ENCODE results near the gene SLCO3A1.
"Not testable (repeated sequence)": the region's sequence is repeated elsewhere in the genome, so short reads cannot be mapped to it uniquely, and the experiment has no call there.

The SLCO3A1 gene

DNA sequence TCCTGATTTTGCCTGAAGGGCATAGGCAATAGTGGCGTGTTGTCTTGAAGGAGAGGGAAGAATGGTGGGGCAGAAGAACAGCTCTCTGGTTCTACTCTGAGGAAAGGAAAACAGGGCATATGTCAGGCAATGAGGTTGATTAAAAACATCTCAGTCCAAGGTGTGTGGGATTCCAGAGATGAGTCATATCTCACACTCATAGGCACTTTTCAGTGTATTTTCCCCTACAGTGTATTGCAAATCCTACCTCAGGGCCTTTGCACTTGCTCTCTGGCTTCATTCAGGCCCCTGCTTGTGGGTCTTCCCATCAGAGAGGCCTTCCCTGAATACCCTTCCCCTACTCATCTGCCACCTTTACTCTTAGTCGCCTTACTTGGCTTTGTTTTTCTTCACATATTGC, 107.8 kb downstream of the SLCO3A1 start:
- DNase-seq (ENCODE audit: low read depth in 1 of 2, low spot score in 1 of 2), result no peak

- DNase-seq (ENCODE audit: low read depth in 1 of 2, low spot score in 1 of 2), result not testable (repeated sequence)
These were observed 110.2 kb downstream of the SLCO3A1 start for GRCh38 chr15:91963747-91964146.

GRCh38 chr15:91965501-91966193, 112.1 kb downstream of the SLCO3A1 start:
- no peak for DNase-seq (ENCODE audit: low read depth in 1 of 2, low spot score in 1 of 2)

GRCh38 chr15:91966194-91966552, 112.7 kb downstream of the SLCO3A1 start:
- no peak for DNase-seq (ENCODE audit: low read depth in 1 of 2, low spot score in 1 of 2)

DNA sequence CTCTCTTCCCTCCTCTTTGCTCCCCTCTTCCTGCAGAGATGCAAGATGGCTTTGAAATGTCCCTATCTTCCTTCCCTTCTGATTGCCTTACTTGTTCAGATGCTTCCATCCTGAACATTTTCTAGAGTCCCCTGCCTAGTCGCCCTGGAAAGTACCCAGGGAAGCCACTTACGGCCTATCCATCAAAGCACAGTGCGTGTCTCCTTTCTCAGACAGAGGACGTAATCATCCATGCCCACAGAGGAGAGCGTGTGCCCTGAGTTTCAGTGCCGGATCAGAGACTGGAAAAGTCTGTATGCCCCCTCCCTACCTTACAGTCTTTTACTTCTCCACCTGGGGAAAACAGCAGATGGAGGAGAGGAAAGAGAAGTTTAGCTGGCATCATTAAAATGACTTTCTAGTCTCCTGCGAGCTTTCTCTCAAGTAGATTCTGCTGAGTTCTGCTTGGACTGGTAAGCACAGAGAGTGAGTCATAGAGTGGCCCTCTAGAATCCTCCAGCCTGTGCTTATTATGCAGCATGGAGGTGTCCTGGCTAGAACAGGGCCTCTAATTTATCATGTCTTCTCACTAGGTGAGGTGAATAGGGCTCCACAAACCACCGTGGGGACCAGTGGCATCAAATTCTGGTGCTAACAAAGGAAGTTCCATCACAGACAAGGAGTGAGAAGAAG, 114.6 kb downstream of the SLCO3A1 start:
- no peak for DNase-seq (ENCODE audit: low read depth in 1 of 2, low spot score in 1 of 2)

- no peak for DNase-seq (ENCODE audit: low read depth in 1 of 2, low spot score in 1 of 2)
These were observed 115.1 kb downstream of the SLCO3A1 start for GRCh38 chr15:91968610-91969009.

- DNase-seq (ENCODE audit: low read depth in 1 of 2, low spot score in 1 of 2), result no peak
These were observed 116.6 kb downstream of the SLCO3A1 start for GRCh38 chr15:91970142-91970541.

DNA sequence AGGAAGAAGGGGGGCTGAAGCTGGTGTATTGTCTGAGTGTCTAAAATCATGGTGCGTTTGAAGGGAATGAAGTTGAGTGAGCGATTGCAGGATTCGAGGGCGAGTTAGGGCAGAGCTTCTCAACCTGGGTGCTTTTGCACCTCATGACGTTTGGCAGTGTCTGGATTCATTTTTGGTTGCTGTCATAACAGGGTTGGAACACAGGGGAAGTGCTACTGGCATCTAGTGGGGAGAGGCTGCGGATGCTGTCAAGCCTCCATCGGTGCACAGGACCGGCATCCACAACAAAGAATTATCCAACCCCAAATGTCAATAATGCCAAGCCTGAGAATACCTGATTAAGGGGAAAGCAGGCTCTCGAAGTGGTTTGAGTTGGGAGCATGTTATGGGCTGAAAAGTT, 120.0 kb downstream of the SLCO3A1 start:
- DNase-seq (ENCODE audit: low read depth in 1 of 2, low spot score in 1 of 2), result no peak

DNA sequence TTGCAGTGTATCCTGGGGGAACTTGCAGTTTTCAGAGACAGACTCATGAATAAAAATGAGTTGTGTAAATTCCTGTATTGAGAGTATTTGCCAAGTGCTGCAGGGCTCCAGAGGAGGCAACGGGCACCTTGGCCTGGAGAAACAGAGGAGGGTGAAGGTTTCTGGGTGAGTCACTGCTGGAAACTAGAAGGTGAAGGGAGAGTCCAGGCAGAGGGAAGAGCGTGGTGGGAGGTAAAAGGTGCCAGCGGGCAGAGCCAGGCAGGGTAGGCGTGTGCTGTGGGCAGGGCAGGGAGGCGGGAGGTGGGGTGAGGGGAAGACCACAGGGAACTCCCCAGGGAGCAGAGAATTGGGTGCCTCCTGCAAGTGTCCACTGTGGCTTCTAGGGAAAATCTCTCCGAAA, 120.8 kb downstream of the SLCO3A1 start:
- no peak for DNase-seq (ENCODE audit: low read depth in 1 of 2, low spot score in 1 of 2)

DNA sequence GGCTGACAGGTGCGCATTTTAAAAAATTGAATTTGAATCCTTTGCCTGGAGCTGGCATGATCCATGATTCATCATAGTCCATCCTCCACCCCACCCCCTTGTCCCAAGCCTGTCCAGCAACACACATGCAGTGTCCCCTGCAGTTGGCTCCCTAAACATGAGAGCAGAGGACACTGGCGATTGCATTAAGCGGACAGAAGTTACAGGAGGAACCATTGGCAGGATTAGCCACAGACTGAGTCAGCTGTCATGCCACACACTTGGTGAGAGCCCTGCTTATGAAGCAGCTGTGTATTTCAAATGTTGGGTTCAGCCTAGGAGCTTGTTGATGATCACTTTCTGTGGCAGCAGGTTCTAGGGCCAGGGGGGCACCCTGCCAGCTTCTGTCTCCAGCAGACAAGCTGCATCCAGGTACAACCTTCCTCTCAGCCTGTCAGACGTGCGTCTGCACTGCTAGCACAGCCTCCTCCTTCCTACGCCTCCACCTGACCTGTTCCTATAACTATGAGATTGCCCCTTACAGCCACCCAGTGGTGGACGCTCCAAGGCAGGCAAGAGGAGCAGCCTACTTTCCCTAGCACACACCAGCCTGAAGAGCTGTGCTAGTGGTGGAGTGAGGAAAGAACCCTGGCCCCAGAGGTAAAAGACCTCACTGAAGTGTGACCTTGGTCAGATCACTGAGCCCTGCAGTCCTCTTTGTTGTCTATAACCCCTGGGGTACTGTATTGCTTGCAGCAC, 121.9 kb downstream of the SLCO3A1 start:
- DNase-seq (ENCODE audit: low read depth in 1 of 2, low spot score in 1 of 2), result no peak

DNA sequence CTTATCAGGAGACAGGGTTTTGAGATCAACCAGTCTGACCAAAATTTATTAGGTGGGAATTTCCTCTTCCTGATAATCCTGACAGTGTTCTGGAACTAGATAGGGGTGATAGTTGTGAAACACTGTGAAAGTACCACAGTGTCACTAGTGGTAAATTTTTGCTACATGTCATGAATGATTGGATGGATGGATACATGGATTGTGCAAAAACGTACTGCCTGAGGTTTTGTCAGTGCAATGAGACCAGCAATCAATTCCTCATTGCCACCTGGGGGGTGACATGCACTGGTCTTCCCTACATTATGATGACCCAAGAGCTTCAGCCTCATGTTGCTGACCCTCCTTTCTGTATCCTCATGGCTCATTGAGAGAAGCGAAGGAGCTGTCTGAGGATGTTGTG, 123.5 kb downstream of the SLCO3A1 start:
- no peak for DNase-seq (ENCODE audit: low read depth in 1 of 2, low spot score in 1 of 2)

DNA sequence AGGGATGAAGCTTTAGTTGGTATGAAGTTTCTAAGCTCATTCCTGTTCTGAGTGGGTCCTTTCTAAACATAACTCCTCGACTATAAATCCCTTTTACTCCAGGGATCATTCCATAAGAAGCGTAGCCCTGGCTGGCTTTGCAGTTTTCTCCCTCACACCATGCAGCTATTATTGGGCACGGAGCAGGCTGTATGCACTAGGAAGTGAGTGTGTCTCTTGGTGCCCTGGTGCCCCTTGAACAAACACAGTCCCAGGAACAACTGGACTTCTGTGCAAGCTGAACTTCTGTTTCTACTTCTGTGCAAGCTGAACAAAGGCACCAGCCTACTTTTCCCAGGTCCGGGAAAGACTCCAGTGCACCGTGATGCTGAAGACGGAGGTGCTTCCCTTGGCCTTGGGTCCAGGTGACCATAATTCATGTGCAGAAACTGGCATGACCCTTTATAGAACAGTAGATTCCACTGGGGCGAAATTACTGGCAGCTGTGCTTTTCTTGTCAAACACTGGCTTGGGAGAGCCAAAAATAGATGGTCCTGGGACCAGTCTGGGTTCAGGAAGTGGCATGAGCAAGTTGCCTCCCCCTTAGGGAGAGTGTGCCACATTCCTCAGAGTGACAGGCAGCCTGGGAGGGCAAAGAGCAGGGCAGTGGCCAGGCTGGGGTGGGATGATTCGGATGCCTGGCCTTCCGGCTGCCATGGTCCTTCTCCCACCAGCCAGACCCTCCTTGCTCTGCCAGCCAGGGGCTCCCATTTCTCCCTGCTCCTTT, 127.2 kb downstream of the SLCO3A1 start:
- no peak for DNase-seq (ENCODE audit: low read depth in 1 of 2, low spot score in 1 of 2)

- no peak for DNase-seq (ENCODE audit: low read depth in 1 of 2, low spot score in 1 of 2)
These were observed 128.6 kb downstream of the SLCO3A1 start for GRCh38 chr15:91981821-91982800.

- no peak for DNase-seq (ENCODE audit: low read depth in 1 of 2, low spot score in 1 of 2)
These were observed 130.3 kb downstream of the SLCO3A1 start for GRCh38 chr15:91983729-91984340.

DNA sequence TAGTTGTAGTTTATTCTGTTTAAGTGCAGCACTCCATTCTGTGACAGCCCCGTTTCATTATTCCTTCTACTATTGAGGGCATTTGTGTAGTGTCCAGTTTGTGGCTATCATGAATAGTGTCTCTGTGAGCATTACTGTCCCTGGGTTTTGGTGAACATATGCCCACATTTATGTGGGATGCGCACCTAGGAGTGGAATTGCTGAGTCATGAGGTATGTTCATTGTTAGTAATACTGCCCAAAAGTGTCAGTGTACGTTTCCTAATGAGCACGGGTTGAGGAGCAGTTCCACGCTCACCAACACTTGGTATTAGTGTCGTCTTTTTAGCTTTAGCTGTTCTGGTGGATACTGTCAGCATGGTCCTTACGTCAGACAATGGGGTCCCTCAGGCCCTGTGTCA, 131.8 kb downstream of the SLCO3A1 start:
- no peak for DNase-seq (ENCODE audit: low read depth in 1 of 2, low spot score in 1 of 2)

DNA sequence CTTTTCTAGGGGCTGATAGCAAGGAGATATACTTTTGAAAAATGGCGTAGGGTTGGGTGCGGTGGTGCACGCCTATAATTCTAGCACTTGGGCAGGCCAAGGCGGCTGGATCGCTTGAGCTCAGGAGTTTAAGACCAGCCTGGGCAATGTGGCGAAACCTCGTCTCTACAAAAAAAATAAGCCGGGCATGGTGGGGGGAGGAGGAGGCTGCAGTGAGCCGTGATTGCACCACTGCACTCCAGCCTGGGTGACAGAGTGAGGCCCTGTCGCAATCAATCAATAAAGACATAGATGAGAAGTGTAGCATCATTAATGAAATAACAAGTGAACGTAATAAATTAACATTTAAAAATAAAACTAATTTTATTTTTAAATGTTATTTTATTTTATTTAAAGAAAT, 134.6 kb downstream of the SLCO3A1 start:
- DNase-seq (ENCODE audit: low read depth in 1 of 2, low spot score in 1 of 2), result no peak

DNA sequence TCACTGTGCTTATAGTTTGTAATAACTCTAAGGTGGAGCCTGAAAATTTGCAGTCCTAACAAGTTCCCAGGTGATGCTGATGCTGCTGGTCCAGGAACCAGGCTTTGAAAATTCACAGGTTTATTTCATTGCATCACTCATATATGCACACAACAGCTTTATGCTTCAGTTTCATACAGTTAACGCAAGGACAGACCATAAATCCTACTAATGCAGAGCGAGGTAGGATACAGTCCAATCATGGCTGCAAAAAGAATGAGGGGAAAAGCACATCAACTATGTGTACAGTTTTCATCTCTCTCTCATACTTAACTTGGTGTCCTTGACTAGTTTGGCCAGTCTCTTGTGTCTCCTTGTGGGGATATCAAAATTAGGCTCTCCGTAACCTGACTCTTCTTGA, 135.1 kb downstream of the SLCO3A1 start:
- DNase-seq (ENCODE audit: low read depth in 1 of 2, low spot score in 1 of 2), result no peak

GRCh38 chr15:91989821-91990220, 136.3 kb downstream of the SLCO3A1 start:
- no peak for DNase-seq (ENCODE audit: low read depth in 1 of 2, low spot score in 1 of 2)

DNA sequence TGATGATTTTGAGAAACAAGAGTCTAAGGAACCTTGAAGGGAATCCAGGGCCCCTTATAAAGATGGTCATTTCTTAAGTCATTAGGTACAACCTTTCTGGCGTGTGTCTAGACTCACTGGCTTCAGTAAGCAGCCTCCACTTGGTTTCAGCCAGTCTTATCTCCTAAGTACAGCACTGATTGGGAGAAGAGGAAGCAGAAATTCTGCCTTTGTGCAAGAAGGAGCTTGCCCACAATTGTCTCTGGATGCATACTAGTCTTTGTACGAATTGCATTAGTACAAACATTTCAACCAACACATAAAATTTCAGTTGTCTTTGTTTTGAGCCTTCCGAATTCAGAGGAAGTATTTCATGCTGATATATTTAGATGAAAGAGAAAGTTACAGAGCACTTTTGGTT, 139.4 kb downstream of the SLCO3A1 start:
- no peak for DNase-seq (ENCODE audit: low read depth in 1 of 2, low spot score in 1 of 2)

GRCh38 chr15:91995146-91995545, 141.6 kb downstream of the SLCO3A1 start:
- no peak for DNase-seq (ENCODE audit: low read depth in 1 of 2, low spot score in 1 of 2)

All from activated T-helper 1 cell treated with anti-CD3 and anti-CD28 coated beads, Interleukin-2, amount 50 U/mL, for 16 hours (primary cell).